ENCODE data around the gene FSIP1. TPM values are rescaled to one million over a fixed set of nuclear protein-coding genes. Genes with fewer than 3 reads are reported as not detected.
A peak's percentile ranks its signal among the peaks of the same experiment; 100 is the strongest.

Gene FSIP1
- total RNA-seq, 4 donors from 2014 or later = 0.94 to 3.2 (median 2.0) TPM

GRCh38 chr15:39599871-39600270 is 182.8 kb downstream of the FSIP1 start:
- H3K4me1 ChIP-seq = peaks cover 0 to 35% (median 0%) of the 10 kb centered on the region in 3 donors
- H3K9me3 ChIP-seq = no peaks in the 10 kb centered on the region
- TF ChIP-seq POLR2A (IDR thresholded peaks at IDR 0.05) = no peak
- TF ChIP-seq POLR2AphosphoS5 (IDR thresholded peaks at IDR 0.05) = no peak
- no peak for TF ChIP-seq EP300 (IDR thresholded peaks at IDR 0.05)
- TF ChIP-seq, protein P1, sequence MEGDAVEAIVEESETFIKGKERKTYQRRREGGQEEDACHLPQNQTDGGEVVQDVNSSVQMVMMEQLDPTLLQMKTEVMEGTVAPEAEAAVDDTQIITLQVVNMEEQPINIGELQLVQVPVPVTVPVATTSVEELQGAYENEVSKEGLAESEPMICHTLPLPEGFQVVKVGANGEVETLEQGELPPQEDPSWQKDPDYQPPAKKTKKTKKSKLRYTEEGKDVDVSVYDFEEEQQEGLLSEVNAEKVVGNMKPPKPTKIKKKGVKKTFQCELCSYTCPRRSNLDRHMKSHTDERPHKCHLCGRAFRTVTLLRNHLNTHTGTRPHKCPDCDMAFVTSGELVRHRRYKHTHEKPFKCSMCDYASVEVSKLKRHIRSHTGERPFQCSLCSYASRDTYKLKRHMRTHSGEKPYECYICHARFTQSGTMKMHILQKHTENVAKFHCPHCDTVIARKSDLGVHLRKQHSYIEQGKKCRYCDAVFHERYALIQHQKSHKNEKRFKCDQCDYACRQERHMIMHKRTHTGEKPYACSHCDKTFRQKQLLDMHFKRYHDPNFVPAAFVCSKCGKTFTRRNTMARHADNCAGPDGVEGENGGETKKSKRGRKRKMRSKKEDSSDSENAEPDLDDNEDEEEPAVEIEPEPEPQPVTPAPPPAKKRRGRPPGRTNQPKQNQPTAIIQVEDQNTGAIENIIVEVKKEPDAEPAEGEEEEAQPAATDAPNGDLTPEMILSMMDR (IDR thresholded peaks at IDR 0.05) = no peak
- no peaks in the 10 kb centered on the region for H3K27me3 ChIP-seq
- peaks cover 0 to 12% of the 10 kb centered on the region in 2 donors for H3K36me3 ChIP-seq
- no peak overlapping the region for H3K4me3 ChIP-seq
- ATAC-seq = no peak
- 37 to 83% methylated on average over 2 of the region's 2 CpGs for WGBS, 2 donors (ENCODE audit: low coverage in 1 of 2)
- H3K27ac ChIP-seq = peak overlapping the region in 1 of 4 donors; percentile 38

GRCh38 chr15:39598958-39599845 is 183.4 kb downstream of the FSIP1 start:
- Histone ChIP-seq H3K9me3 (no peaks in the 10 kb centered on the region), H3K4me1 (peaks cover 0 to 41% (median 0%) of the 10 kb centered on the region in 3 donors), H3K27ac (peak overlapping the region in 3 of 4 donors; percentile 38 to 46 (median 43)), H3K27me3 (no peaks in the 10 kb centered on the region), H3K4me3 (no peak overlapping the region), H3K36me3 (peaks cover 0 to 19% of the 10 kb centered on the region in 2 donors)
- TF ChIP-seq EP300 (IDR thresholded peaks at IDR 0.05) (no peak), POLR2A (IDR thresholded peaks at IDR 0.05) (no peak), POLR2AphosphoS5 (IDR thresholded peaks at IDR 0.05) (peak; percentile 3)
- ATAC-seq = peak; percentile 16
- 43 to 78% methylated on average over 9 to 12 of the region's 12 CpGs for WGBS, 2 donors (ENCODE audit: low coverage in 1 of 2)

DNA sequence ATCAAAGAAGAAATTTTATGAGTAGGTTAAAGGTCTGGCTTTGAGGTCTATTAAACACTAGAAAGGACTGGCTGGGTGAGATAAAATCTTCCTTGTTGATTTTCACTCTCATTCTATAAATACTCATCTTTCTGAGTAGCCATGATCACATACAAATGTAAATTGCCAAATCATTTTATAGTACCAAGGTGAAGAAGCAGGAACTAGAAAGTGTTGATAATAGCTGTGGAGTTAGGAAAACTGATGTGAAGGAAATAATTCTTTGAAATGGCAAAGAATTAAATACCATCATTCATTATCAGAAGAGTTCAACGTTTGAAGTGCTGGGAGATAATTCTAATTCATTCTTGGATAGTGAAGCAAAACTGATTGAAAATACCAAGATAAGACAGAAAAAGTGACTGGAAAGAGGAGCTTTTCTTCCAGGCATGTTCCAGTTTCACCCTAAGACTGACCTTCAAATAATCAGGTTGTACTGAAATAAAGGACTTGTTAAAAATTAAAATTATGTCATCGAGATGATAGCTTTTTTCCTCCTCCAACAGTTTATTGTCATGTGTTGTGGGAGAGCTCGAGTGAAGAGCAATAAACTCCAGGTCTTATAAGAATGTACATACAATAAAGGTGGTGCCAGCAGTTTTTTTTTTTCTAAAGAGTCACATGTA is 184.3 kb downstream of the FSIP1 start:
- H3K27ac ChIP-seq = peak overlapping the region in 3 of 4 donors; percentile 34 to 46 (median 38)
- H3K4me1 ChIP-seq = peaks cover 0 to 49% (median 5%) of the 10 kb centered on the region in 3 donors
- no peak overlapping the region for H3K4me3 ChIP-seq
- H3K9me3 ChIP-seq = no peaks in the 10 kb centered on the region
- ATAC-seq = no peak
- 29 to 39% methylated on average over 3 of the region's 3 CpGs for WGBS, 2 donors (ENCODE audit: low coverage in 1 of 2)
- TF ChIP-seq POLR2AphosphoS5 (IDR thresholded peaks at IDR 0.05) (peak; percentile 59), EP300 (IDR thresholded peaks at IDR 0.05) (no peak)
- H3K27me3 ChIP-seq = no peaks in the 10 kb centered on the region
- H3K36me3 ChIP-seq = peaks cover 0 to 28% of the 10 kb centered on the region in 2 donors

DNA sequence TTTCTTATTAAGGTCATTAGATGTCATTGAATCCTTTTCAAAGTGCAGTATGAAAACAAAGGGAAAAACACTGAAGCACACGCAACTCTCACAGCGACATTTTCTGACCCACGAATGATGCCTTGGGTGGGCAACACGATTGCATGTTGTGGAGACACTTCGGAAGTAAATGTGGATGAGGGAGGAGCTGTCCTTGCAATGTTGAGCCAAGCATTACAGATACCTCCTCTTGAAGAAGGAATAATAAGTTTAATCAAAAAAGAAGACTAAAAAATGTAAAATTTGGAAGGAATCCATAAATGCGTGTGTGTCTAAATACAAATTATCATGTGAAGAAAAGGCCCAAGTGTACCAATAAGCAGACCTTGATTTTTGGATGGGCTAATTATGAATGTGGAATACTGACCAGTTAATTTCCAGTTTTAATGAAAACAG is 184.9 kb downstream of the FSIP1 start:
- Histone ChIP-seq H3K4me3 (no peak overlapping the region), H3K36me3 (peaks cover 0 to 33% of the 10 kb centered on the region in 2 donors), H3K9me3 (no peaks in the 10 kb centered on the region), H3K4me1 (peaks cover 0 to 53% (median 5%) of the 10 kb centered on the region in 3 donors), H3K27ac (peak overlapping the region in 2 of 4 donors; percentile 34 to 46), H3K27me3 (no peaks in the 10 kb centered on the region)
- WGBS, 2 donors (ENCODE audit: low coverage in 1 of 2) = 65 to 69% methylated on average over 6 of the region's 6 CpGs
- no peak for ATAC-seq
- TF ChIP-seq POLR2A (IDR thresholded peaks at IDR 0.05) = peak; percentile 12 to 45
- TF ChIP-seq, protein P1 (IDR thresholded peaks at IDR 0.05) = no peak
- no peak for TF ChIP-seq EP300 (IDR thresholded peaks at IDR 0.05)
- peak; percentile 84 for TF ChIP-seq POLR2AphosphoS5 (IDR thresholded peaks at IDR 0.05)

DNA sequence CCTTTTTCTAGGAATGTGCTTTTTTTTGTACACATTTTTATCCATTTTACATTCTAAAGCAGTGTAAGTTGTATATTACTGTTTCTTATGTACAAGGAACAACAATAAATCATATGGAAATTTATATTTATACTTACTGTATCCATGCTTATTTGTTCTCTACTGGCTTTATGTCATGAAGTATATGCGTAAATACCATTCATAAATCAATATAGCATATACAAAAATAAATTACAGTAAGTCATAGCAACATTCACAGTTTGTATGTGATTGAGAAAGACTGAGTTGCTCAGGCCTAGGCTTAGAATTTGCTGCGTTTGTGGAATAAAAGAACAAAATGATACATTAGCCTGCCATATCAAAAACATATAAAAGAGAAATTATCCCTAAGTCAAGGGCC is 185.3 kb downstream of the FSIP1 start:
- Histone ChIP-seq H3K36me3 (peaks cover 0 to 38% of the 10 kb centered on the region in 2 donors), H3K27me3 (no peaks in the 10 kb centered on the region), H3K27ac (no peak overlapping the region), H3K4me3 (no peak overlapping the region), H3K4me1 (peaks cover 0 to 53% (median 5%) of the 10 kb centered on the region in 3 donors), H3K9me3 (no peaks in the 10 kb centered on the region)
- WGBS, 2 donors (ENCODE audit: low coverage in 1 of 2) = 59 to 60% methylated on average over 2 of the region's 2 CpGs
- TF ChIP-seq EP300 (IDR thresholded peaks at IDR 0.05) = no peak
- TF ChIP-seq POLR2A (IDR thresholded peaks at IDR 0.05) = no peak
- TF ChIP-seq, protein P1 (IDR thresholded peaks at IDR 0.05) = no peak
- no peak for TF ChIP-seq POLR2AphosphoS5 (IDR thresholded peaks at IDR 0.05)
- no peak for ATAC-seq

Data from gastroesophageal sphincter (tissue), 4 donors.